GM12801 (cell line): ENCODE data around the gene LCN2.

ENCODE experiments used
- CTCF ChIP-seq: IDR thresholded peaks from one replicate; pipeline ENCODE4 v1.5.1; 2011; ENCODE audit warnings: control low read depth; ENCODE audit not compliant: insufficient read length; ENCODE audit errors: extremely low read depth

LCN2 gene

GRCh38 chr9:128185979-128186965 lies 37.0 kb downstream of the LCN2 start:
- no peak for TF ChIP-seq CTCF

- no peak for TF ChIP-seq CTCF
These were observed 38.1 kb downstream of the LCN2 start for GRCh38 chr9:128187361-128187760.

- TF ChIP-seq CTCF, result no peak
These were observed 39.0 kb downstream of the LCN2 start for GRCh38 chr9:128188209-128188608.

- no peak for TF ChIP-seq CTCF
These were observed 40.8 kb downstream of the LCN2 start for GRCh38 chr9:128190013-128190412.

- TF ChIP-seq CTCF, result no peak
These were observed 41.5 kb downstream of the LCN2 start for GRCh38 chr9:128190516-128191405.

- no peak for TF ChIP-seq CTCF
These were observed 42.3 kb downstream of the LCN2 start, which contains the start of gene CIZ1 for GRCh38 chr9:128191406-128192046. CIZ1 (minus strand) TSS chr9:128191572; CDS start chr9:128190857, 715 bp downstream.
